Endothelial cell of umbilical vein (primary cell): ENCODE results near the gene GULP1. TPM values are rescaled to one million over a fixed set of nuclear protein-coding genes. Genes with fewer than 3 reads are reported as not detected.

Source experiments
- BruUV-seq: library from RNA; stranded (reverse); fragments of 400-500 nt; replicated peaks from 2 replicates; lab custom pipeline; 2021; lab: Mats Ljungman, UMichigan
- CTCF ChIA-PET: fragments of 300-600, 350-600 bp; sonication (Branson Sonifier 250); formaldehyde crosslinking; loops from one replicate; lab custom pipeline; 2021; ENCODE audit warnings: antibody characterized with exemption, inconsistent platforms; lab: Charles Lee
- POLR2A ChIA-PET: fragments of 300-600, 350-600 bp; sonication (Branson Sonifier 250); formaldehyde crosslinking; loops from one replicate; lab custom pipeline; 2021; ENCODE audit warnings: antibody characterized with exemption, inconsistent platforms; lab: Charles Lee
- DNase-seq: peaks from one replicate; pipeline ENCODE4 v3.0.0-alpha.2; 2011; ENCODE audit warnings: low read depth, low spot score
- FAIRE-seq: peaks from 2 replicates; lab custom pipeline; 2011; peaks lifted over from hg19 to GRCh38; lab: Jason Lieb, UNC
- H2AFZ ChIP-seq: 2 replicates; pipeline ENCODE4 v1.6.0; 2012; ENCODE audit warnings: low read depth, low read length, control low read depth, inconsistent platforms
- H3K27ac ChIP-seq: 2 replicates; pipeline ENCODE4 v1.5.1; 2011; ENCODE audit warnings: low read depth, mild to moderate bottlenecking, control low read depth, low read length, moderate library complexity; ENCODE audit not compliant: insufficient read depth
- H3K27me3 ChIP-seq, 2 experiments: 2 replicates each; pipeline versions ENCODE4 v1.6.0 to v1.6.1; 2011; ENCODE audit warnings: low read length in 2 of 2, mixed read lengths in 1 of 2; ENCODE audit not compliant: control insufficient read depth in 2 of 2, insufficient read depth in 2 of 2
- H3K36me3 ChIP-seq, 2 experiments: 2 replicates in 1 of 2; 3 replicates in 1 of 2; pipeline ENCODE4 v1.5.1; 2011; ENCODE audit warnings: low read length in 2 of 2, mild to moderate bottlenecking in 1 of 2, moderate library complexity in 1 of 2; ENCODE audit not compliant: control insufficient read depth in 2 of 2, insufficient read depth in 2 of 2; ENCODE audit errors: extremely low read depth in 1 of 2
- H3K4me1 ChIP-seq: 3 replicates; pipeline ENCODE4 v1.5.1; 2011; ENCODE audit warnings: mild to moderate bottlenecking, low read length; ENCODE audit not compliant: control insufficient read depth, insufficient read depth; ENCODE audit errors: extremely low read depth
- H3K4me2 ChIP-seq: 2 replicates; pipeline ENCODE4 v1.6.1; 2011; ENCODE audit warnings: low read length, control low read depth, mixed read lengths; ENCODE audit not compliant: insufficient read depth
- H3K4me3 ChIP-seq, 3 experiments: fragments of 200-600 bp in 1 of 3; sonication (generic), shearing (Covaris generic) in 1 of 3; replicated peaks in 1 of 3; 2 replicates each; pipeline ENCODE4 v1.5.1; 2011 to 2016; ENCODE audit warnings: control low read depth in 3 of 3, low read length in 3 of 3, mild to moderate bottlenecking in 2 of 3, inconsistent platforms in 1 of 3, low read depth in 1 of 3, moderate library complexity in 1 of 3; ENCODE audit not compliant: insufficient read depth in 1 of 3
- H3K79me2 ChIP-seq: 2 replicates; pipeline ENCODE4 v1.6.0; 2012; ENCODE audit warnings: low read length, inconsistent platforms; ENCODE audit not compliant: control insufficient read depth, insufficient read depth
- H3K9ac ChIP-seq: replicated peaks from 2 replicates; pipeline ENCODE3; 2011; ENCODE audit warnings: low read length, control low read depth; ENCODE audit not compliant: insufficient read depth; ENCODE audit errors: extremely low read depth
- H3K9me1 ChIP-seq: replicated peaks from 3 replicates; pipeline ENCODE4 v1.6.0; 2011; ENCODE audit warnings: mild to moderate bottlenecking, low read length; ENCODE audit not compliant: control insufficient read depth, insufficient read depth; ENCODE audit errors: extremely low read depth
- H3K9me3 ChIP-seq: replicated peaks from 2 replicates; pipeline ENCODE4 v1.5.1; 2012; ENCODE audit warnings: low read length, inconsistent platforms; ENCODE audit not compliant: control insufficient read depth, insufficient read depth
- H4K20me1 ChIP-seq: replicated peaks from 2 replicates; pipeline ENCODE3; 2011; ENCODE audit warnings: mild to moderate bottlenecking, low read length; ENCODE audit not compliant: control insufficient read depth, insufficient read depth; ENCODE audit errors: extremely low read depth
- EZH2 ChIP-seq: IDR thresholded peaks from 2 replicates; pipeline ENCODE4 v1.6.1; 2012; ENCODE audit warnings: borderline replicate concordance, low read depth, mild to moderate bottlenecking, moderate library complexity, low read length, inconsistent platforms; ENCODE audit not compliant: severe bottlenecking
- FOS ChIP-seq: IDR thresholded peaks from 2 replicates; pipeline ENCODE4 v1.6.1; 2011; ENCODE audit warnings: mild to moderate bottlenecking, low read length, moderate library complexity, borderline replicate concordance; ENCODE audit not compliant: insufficient read depth
- GATA2 ChIP-seq: IDR thresholded peaks from 2 replicates; pipeline ENCODE4 v1.7.0; 2011; ENCODE audit warnings: low read depth, mild to moderate bottlenecking, moderate library complexity, mixed read lengths, low read length; ENCODE audit not compliant: insufficient read length, insufficient read depth
- JUN ChIP-seq: IDR thresholded peaks from 2 replicates; pipeline ENCODE4 v1.6.1; 2011; ENCODE audit warnings: borderline replicate concordance, low read depth; ENCODE audit not compliant: insufficient read length, insufficient read depth
- MYC ChIP-seq: IDR thresholded peaks from one replicate; pipeline ENCODE4 v1.6.1; 2011; ENCODE audit warnings: mild to moderate bottlenecking, low read depth, low read length
- POLR2A ChIP-seq: IDR thresholded peaks from 2 replicates; pipeline ENCODE4 v1.6.1; 2012; ENCODE audit warnings: low read depth, mild to moderate bottlenecking, control low read depth, low read length
- POLR2AphosphoS5 ChIP-seq: IDR thresholded peaks from 2 replicates; pipeline ENCODE4 v1.6.1; 2012; ENCODE audit warnings: low read depth, mild to moderate bottlenecking, control low read depth, low read length, moderate library complexity; ENCODE audit not compliant: insufficient read depth
- dilution Hi-C: fragments of 300-500 bp; cut with MboI; formaldehyde crosslinking; loops from one replicate; pipeline ENCODE4 v1.15.0; 2019; ENCODE audit warnings: low sequenced_read_pairs; ENCODE audit not compliant: extremely low pct_ligation_motif_present
- intact Hi-C: fragments of 100-400 bp; cut with micrococcal nuclease; formaldehyde crosslinking; loops from one replicate; pipeline ENCODE4 v1.10.0; 2022
- polyA plus RNA-seq, 4 experiments: library from polyadenylated mRNA; depleted of rRNA in 3 of 4; stranded (reverse) in 3 of 4; unstranded in 1 of 4; fragments of >200 nt; gene quantifications; 2 replicates each; pipeline versions ENCODE4 v1.2.1 to v1.2.3, GENCODE V29; 2011 to 2012; ENCODE audit warnings: missing spikeins in 1 of 4
- total RNA-seq: library from RNA; stranded (reverse); gene quantifications from 2 replicates; pipeline ENCODE4 v1.2.3, GENCODE V29; 2021
- TF ChIP-seq, protein P1 (sequence below): IDR thresholded peaks from 2 replicates; pipeline ENCODE4 v1.6.1; 2011; ENCODE audit not compliant: insufficient read depth, insufficient read length
- TF ChIP-seq, protein P2 (sequence below), 2 donors: IDR thresholded peaks; 1 replicate in 1 of 2; 2 replicates in 1 of 2; pipeline ENCODE4 v1.5.1; 2011; ENCODE audit warnings: low read length in 2 of 2, mild to moderate bottlenecking in 2 of 2, moderate library complexity in 2 of 2, control low read depth in 1 of 2, inconsistent platforms in 1 of 2, low read depth in 1 of 2; ENCODE audit not compliant: insufficient read depth in 1 of 2; ENCODE audit errors: extremely low read depth in 1 of 2

Gene GULP1
- total and polyA plus RNA-seq, 2 donors (not counting 3 experiments of a cell fraction or from before 2014, with no cell fraction given), result 24.4 to 53.8 TPM

DNA sequence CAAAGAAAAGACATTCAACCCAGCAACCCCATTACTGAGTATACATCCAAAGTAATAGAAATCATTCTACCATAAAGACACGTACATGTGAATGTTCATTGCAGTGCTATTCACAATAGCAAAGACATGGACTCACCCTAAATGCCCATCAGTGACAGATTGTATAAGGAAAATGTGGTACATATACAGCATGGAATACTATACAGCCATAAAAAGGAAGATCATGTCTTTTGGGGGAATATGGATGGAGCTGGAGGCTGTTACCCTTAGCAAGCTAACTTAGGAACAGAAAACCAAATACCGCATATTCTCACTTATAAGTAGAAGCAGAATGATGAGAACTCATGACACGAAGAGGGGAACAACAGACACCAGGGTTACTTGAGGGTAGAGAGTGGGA, 145.9 kb downstream of the GULP1 start:
- no TSS peak for BruUV-seq

More for the DNA sequence above, 145.9 kb downstream of the GULP1 start:
- Histone ChIP-seq H3K9ac (no peak overlapping the region), H3K4me3 (no peak overlapping the region), H3K27me3 (no peaks in the 10 kb centered on the region), H3K79me2 (no peaks in the 10 kb centered on the region), H3K36me3 (no peaks in the 10 kb centered on the region), H3K9me3 (no peaks in the 10 kb centered on the region), H2AFZ (no peak overlapping the region), H3K4me1 (no peaks in the 10 kb centered on the region), H3K9me1 (no peaks in the 10 kb centered on the region), H3K4me2 (no peak overlapping the region), H4K20me1 (no peaks in the 10 kb centered on the region), H3K27ac (no peak overlapping the region)
- intact Hi-C loops, result no loop called here
- TF ChIP-seq, protein P1, sequence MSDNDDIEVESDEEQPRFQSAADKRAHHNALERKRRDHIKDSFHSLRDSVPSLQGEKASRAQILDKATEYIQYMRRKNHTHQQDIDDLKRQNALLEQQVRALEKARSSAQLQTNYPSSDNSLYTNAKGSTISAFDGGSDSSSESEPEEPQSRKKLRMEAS, result no peak
- no peak for TF ChIP-seq GATA2
- TF ChIP-seq JUN, result no peak
- TF ChIP-seq MYC, result no peak
- no peak for TF ChIP-seq FOS
- no peak for TF ChIP-seq POLR2A
- TF ChIP-seq EZH2, result no peak
- TF ChIP-seq, protein P2, sequence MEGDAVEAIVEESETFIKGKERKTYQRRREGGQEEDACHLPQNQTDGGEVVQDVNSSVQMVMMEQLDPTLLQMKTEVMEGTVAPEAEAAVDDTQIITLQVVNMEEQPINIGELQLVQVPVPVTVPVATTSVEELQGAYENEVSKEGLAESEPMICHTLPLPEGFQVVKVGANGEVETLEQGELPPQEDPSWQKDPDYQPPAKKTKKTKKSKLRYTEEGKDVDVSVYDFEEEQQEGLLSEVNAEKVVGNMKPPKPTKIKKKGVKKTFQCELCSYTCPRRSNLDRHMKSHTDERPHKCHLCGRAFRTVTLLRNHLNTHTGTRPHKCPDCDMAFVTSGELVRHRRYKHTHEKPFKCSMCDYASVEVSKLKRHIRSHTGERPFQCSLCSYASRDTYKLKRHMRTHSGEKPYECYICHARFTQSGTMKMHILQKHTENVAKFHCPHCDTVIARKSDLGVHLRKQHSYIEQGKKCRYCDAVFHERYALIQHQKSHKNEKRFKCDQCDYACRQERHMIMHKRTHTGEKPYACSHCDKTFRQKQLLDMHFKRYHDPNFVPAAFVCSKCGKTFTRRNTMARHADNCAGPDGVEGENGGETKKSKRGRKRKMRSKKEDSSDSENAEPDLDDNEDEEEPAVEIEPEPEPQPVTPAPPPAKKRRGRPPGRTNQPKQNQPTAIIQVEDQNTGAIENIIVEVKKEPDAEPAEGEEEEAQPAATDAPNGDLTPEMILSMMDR (IDR thresholded peaks at IDR 0.05; ENCODE audit: extremely low read depth in 1 of 2, insufficient read depth in 1 of 2, low read depth in 1 of 2, low read length in 2 of 2), result no peak
- no peak for TF ChIP-seq POLR2AphosphoS5
- dilution Hi-C loops, result no loop called here
- FAIRE-seq, result no peak
- DNase-seq, result no peak
- ChIA-PET CTCF (no interaction called here), POLR2A (no interaction called here)
